Kidney (tissue), 14 donors: Measurements from ENCODE around the gene EIF4A3. TPM values are rescaled to one million over a fixed set of nuclear protein-coding genes. Genes with fewer than 3 reads are reported as not detected.

Experiments used
- DNase-seq, 5 donors: peaks; one replicate each; pipeline ENCODE4 v3.0.0-alpha.2; 2013 to 2020
- FAIRE-seq: peaks from 2 replicates; lab custom pipeline; 2012; peaks lifted over from hg19 to GRCh38; lab: Jason Lieb, UNC
- H3K27ac ChIP-seq, 2 donors: one replicate each; pipeline ENCODE4 v1.7.0; 2013; ENCODE audit warnings: low read depth in 2 of 2, low read length in 2 of 2, inconsistent platforms in 1 of 2
- H3K27me3 ChIP-seq: one replicate; pipeline ENCODE4 v1.7.1; 2013; ENCODE audit warnings: low read length, inconsistent platforms; ENCODE audit not compliant: control insufficient read depth, insufficient read depth
- H3K36me3 ChIP-seq, 3 donors: one replicate each; pipeline versions ENCODE4 v1.7.0 to v1.7.1; 2013; ENCODE audit warnings: low read length in 3 of 3, control low read depth in 1 of 3, inconsistent platforms in 1 of 3; ENCODE audit not compliant: insufficient read depth in 3 of 3, control insufficient read depth in 2 of 3
- H3K4me1 ChIP-seq, 3 donors: one replicate each; pipeline versions ENCODE4 v1.7.0 to v1.7.1; 2013; ENCODE audit warnings: low read length in 3 of 3, inconsistent platforms in 1 of 3, low read depth in 1 of 3; ENCODE audit not compliant: control insufficient read depth in 2 of 3, insufficient read depth in 2 of 3
- H3K4me3 ChIP-seq, 3 donors: one replicate each; pipeline versions ENCODE4 v1.7.0 to v1.8.1; 2013; ENCODE audit warnings: low read length in 3 of 3, control low read depth in 1 of 3, inconsistent platforms in 1 of 3
- H3K9ac ChIP-seq, 3 donors: one replicate each; pipeline versions ENCODE4 v1.7.0 to v1.7.1; 2013; ENCODE audit warnings: low read length in 3 of 3, control low read depth in 1 of 3, inconsistent platforms in 1 of 3
- H3K9me3 ChIP-seq, 3 donors: one replicate each; pipeline versions ENCODE4 v1.7.0 to v1.7.1; 2013; ENCODE audit warnings: low read length in 3 of 3, control low read depth in 1 of 3, inconsistent platforms in 1 of 3; ENCODE audit not compliant: control insufficient read depth in 2 of 3, insufficient read depth in 1 of 3
- intact Hi-C: fragments of 100-400 bp; cut with DNase I; formaldehyde crosslinking; loops from one replicate; pipeline ENCODE4 v1.11.1; 2022
- polyA plus RNA-seq: library from polyadenylated mRNA; stranded (reverse); fragments of 350-450 nt; fragmentation: Illumina TruSeq; extraction: RNeasy Lipid Tissue Mini Kit (QIAGEN cat#74804); gene quantifications from one replicate; pipeline ENCODE4 v1.2.3, GENCODE V29; 2014; ENCODE audit warnings: low read depth, low replicate concordance; ENCODE audit not compliant: insufficient read depth
- total RNA-seq: library from RNA; stranded (reverse); fragmentation: NEBNext Ultra II Directional; extraction: Animal tissue kit (Norgen Biotek cat#: 25700); gene quantifications from one replicate; pipeline ENCODE4 v1.2.1, GENCODE V29; 2021
- TF ChIP-seq, protein P1 (sequence below): IDR thresholded peaks from 3 replicates; pipeline ENCODE4 v1.5.1; 2012; ENCODE audit warnings: mild to moderate bottlenecking, moderate library complexity, borderline replicate concordance; ENCODE audit not compliant: insufficient read depth; ENCODE audit errors: extremely low read depth
- donor health status: control.
- donor health status: control.
- donor health status: control.
- donor health status: control.
- donor health status: control.
- donor health status: DM: yes; HTN: yes; CAD: no.
- donor health status: Normal renal cell carcinoma (clear cell type).

EIF4A3 gene
- total and polyA plus RNA-seq, 2 donors from 2014 or later: 63.6 to 75.0 TPM

DNA sequence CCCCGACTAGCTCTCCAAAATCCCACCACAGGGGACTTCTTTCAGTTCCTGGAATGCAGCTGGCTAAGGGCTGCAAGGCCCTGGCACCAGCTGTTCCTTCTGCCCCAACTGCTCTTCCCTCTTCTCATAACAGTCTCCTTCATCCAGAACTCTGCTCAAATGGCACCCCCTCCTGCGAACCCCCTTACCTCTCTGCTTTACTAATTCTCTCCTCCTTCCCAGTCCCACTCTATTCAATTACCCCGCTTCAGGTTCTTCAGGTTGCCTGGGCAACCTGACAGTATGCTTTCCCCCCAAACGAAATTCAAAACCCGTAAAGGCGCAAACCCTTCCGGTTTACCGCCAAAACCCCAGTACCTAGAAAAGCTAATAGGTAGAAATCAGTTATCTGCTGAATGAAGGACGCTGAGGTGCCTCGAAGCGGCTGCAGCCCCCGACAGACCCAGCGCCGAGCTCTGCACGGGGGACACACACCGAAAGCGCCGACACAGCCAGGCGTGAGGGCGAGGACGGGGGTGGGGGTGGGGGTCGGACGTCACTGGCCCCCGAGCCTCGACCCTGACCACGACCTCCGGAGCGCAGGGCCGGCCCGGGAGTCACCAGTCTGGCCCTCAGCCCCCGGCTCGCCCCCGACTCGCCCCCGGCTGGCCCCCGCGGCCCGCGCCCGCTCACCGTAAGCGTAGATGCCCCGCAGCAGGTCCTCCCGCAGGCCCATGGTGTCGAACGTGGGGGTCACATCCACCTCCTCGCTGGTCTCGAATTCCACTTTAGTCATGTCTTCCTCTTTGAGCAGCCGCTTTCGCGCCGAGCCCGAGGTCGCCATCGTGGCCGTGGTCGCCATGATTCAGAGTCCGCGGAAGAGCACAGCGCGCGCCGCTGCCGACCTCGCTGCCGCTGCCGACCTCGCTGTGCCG is 550 bp downstream of the EIF4A3 start:
- Histone ChIP-seq H3K4me1 (peaks cover 0 to 18% (median 0%) of the 10 kb centered on the region in 3 donors), H3K4me3 (peak overlapping the region; percentile 66 to 90 (median 85)), H3K9me3 (no peaks in the 10 kb centered on the region), H3K36me3 (peaks cover 2 to 28% (median 19%) of the 10 kb centered on the region in 3 donors), H3K27ac (peak overlapping the region; percentile 87 to 92), H3K27me3 (no peaks in the 10 kb centered on the region), H3K9ac (peak overlapping the region; percentile 55 to 87 (median 66))
- FAIRE-seq (no peak), DNase-seq (peak in 4 of 5 donors; percentile 43 to 80 (median 68))
- intact Hi-C loops: no loop called here
- TF ChIP-seq, protein P1, sequence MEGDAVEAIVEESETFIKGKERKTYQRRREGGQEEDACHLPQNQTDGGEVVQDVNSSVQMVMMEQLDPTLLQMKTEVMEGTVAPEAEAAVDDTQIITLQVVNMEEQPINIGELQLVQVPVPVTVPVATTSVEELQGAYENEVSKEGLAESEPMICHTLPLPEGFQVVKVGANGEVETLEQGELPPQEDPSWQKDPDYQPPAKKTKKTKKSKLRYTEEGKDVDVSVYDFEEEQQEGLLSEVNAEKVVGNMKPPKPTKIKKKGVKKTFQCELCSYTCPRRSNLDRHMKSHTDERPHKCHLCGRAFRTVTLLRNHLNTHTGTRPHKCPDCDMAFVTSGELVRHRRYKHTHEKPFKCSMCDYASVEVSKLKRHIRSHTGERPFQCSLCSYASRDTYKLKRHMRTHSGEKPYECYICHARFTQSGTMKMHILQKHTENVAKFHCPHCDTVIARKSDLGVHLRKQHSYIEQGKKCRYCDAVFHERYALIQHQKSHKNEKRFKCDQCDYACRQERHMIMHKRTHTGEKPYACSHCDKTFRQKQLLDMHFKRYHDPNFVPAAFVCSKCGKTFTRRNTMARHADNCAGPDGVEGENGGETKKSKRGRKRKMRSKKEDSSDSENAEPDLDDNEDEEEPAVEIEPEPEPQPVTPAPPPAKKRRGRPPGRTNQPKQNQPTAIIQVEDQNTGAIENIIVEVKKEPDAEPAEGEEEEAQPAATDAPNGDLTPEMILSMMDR: no peak

DNA sequence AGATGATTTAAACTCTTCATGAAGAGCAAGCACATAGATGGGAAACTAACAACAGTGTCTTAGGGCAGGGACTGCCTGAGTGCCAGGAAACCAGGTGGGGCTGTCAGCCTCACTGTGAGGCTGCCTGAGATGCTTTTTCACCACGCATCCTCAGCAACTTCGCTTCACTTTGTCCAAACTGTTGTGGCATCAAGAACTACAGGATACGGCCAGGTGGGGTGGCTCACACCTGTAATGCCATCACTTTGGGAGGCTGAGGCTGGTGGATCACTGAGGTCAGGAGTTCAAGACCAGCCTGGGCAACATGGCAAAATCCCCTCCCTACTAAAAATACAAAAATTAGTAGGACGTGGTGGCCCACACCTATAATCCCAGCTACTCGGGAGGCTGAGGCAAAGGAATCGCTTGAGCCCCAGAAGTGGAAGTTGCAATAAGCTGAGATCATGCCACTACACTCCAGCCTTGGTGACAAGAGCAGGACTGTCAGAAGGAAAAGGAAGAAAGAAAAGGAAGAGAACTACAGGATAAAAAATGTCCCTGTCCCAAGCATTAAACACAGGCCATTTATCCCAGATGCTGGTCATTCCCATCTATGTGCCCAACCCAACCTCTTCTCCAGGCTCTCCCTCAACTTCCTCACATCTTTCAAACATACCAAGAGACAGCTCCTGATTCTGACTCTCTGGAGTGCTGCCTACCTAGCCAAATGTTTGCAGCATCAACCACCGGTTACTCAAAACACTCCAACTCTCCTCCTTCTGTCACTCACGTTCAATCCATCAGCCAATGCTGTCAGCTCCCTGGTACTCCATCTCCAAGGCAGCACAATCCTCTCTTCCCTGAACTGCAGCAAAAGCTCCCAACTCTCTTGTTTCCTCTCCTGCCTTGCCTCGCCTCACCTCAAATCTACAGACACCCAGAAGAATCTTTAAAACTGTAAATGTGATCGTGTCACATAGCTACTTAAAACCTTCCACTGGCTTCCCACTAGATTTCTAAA is 1.6 kb downstream of the EIF4A3 start:
- DNase-seq (no peak), FAIRE-seq (no peak)
- Histone ChIP-seq H3K9me3 (no peaks in the 10 kb centered on the region), H3K4me1 (peaks cover 0 to 18% (median 0%) of the 10 kb centered on the region in 3 donors), H3K27me3 (no peaks in the 10 kb centered on the region), H3K4me3 (peak overlapping the region; percentile 66 to 90 (median 85)), H3K36me3 (peaks cover 5 to 38% (median 24%) of the 10 kb centered on the region in 3 donors), H3K9ac (peak overlapping the region; percentile 11 to 66 (median 65)), H3K27ac (no peak overlapping the region)
- TF ChIP-seq, protein P1: no peak
- intact Hi-C loops: no loop called here

DNA sequence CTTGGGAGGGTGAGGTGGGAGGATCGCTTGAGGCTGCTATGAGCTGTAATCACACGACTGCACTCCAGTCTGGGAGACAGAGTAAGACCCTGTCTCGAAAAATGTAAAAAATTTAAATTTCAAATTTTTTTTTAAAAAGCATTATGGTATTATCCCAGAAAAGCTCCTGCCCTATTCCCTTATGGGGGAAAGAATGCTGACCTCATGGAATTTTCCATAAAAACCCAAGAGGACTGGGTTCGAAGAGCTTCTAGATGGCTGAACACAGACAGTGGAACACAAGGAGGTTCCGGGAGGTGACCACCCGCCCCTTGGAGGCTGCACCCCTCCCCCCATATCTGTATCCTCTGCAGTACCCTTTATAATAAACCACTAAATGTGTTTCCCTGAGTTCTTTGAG is 4.0 kb downstream of the EIF4A3 start:
- Histone ChIP-seq H3K9me3 (no peaks in the 10 kb centered on the region), H3K27me3 (no peaks in the 10 kb centered on the region), H3K4me3 (no peak overlapping the region), H3K4me1 (peaks cover 0 to 14% (median 0%) of the 10 kb centered on the region in 3 donors), H3K27ac (no peak overlapping the region), H3K36me3 (peaks cover 14 to 61% (median 42%) of the 10 kb centered on the region in 3 donors), H3K9ac (no peak overlapping the region)
- intact Hi-C loops: no loop called here
- DNase-seq: no peak
- TF ChIP-seq, protein P1: no peak
- FAIRE-seq: no peak
